K562 (cell line): ENCODE results near the gene CACNA1A. TPM values are rescaled to one million over a fixed set of nuclear protein-coding genes. Genes with fewer than 3 reads are reported as not detected.

Experiments used
- ATAC-seq: fragments of 200-7000 bp; cut with Tn5 transposase; 3 replicates; pipeline ENCODE4 v1.9.1; 2020; ENCODE audit warnings: moderate library complexity
- BruUV-seq: library from RNA; stranded (reverse); fragments of 400-500 nt; replicated peaks from 2 replicates; lab custom pipeline; 2021; lab: Mats Ljungman, UMichigan
- CTCF ChIA-PET: fragments of 300-600 bp; formaldehyde crosslinking; extraction: SDS; loops from one replicate; lab custom pipeline; 2021; ENCODE audit warnings: low intra/inter-chr PET ratio; lab: Yijun Ruan, JAX
- POLR2A ChIA-PET: fragments of 300-600, 350-650 bp; sonication (Branson Sonifier 250); formaldehyde crosslinking; extraction: SDS; loops from one replicate; lab custom pipeline; 2021; ENCODE audit warnings: antibody characterized with exemption, inconsistent platforms; lab: Yijun Ruan, JAX
- DNase-seq, 4 experiments: peaks; one replicate each; pipeline versions ENCODE4 v3.0.0 to v3.0.0-alpha.2; 2011 to 2018; ENCODE audit warnings: low spot score in 3 of 4, mixed read lengths in 3 of 4; ENCODE audit errors: extremely low read depth in 1 of 4
- FAIRE-seq: peaks from 2 replicates; lab custom pipeline; 2011; peaks lifted over from hg19 to GRCh38; lab: Jason Lieb, UNC
- H2AFZ ChIP-seq: 2 replicates; pipeline ENCODE4 v1.6.0; 2011; ENCODE audit warnings: low read depth, low read length, control low read depth, inconsistent platforms
- H3K27ac ChIP-seq: fragments of 200-600 bp; 3 replicates; pipeline ENCODE4 v1.8.0; 2011; ENCODE audit warnings: low read depth, mild to moderate bottlenecking, control low read depth, inconsistent platforms, low read length, moderate library complexity, mixed read lengths; ENCODE audit errors: extremely low read depth
- H3K27me3 ChIP-seq, 2 experiments: fragments of 300-600 bp in 1 of 2; 2 replicates in 1 of 2; 3 replicates in 1 of 2; pipeline versions ENCODE4 v1.6.0 to v1.8.0; 2011; ENCODE audit warnings: inconsistent platforms in 2 of 2, low read length in 2 of 2, mild to moderate bottlenecking in 1 of 2, mixed read lengths in 1 of 2, moderate library complexity in 1 of 2; ENCODE audit not compliant: control insufficient read depth in 2 of 2, insufficient read depth in 2 of 2
- H3K36me3 ChIP-seq: fragments of 300-600 bp; 3 replicates; pipeline ENCODE4 v1.8.0; 2011; ENCODE audit warnings: mild to moderate bottlenecking, low read length, inconsistent platforms; ENCODE audit not compliant: control insufficient read depth, insufficient read depth
- H3K4me1 ChIP-seq, 2 experiments: fragments of 200-600 bp in 1 of 2; replicated peaks in 1 of 2; 2 replicates in 1 of 2; 3 replicates in 1 of 2; pipeline versions ENCODE4 v1.5.1 to v1.8.0; 2011; ENCODE audit warnings: inconsistent platforms in 2 of 2, low read length in 2 of 2, mild to moderate bottlenecking in 1 of 2, mixed read lengths in 1 of 2, moderate library complexity in 1 of 2; ENCODE audit not compliant: control insufficient read depth in 2 of 2, insufficient read depth in 2 of 2
- H3K4me2 ChIP-seq: 2 replicates; pipeline ENCODE4 v1.6.1; 2011; ENCODE audit warnings: low read length, control low read depth, inconsistent platforms, mixed read lengths; ENCODE audit not compliant: insufficient read depth
- H3K4me3 ChIP-seq: fragments of 200-600 bp; sonication (generic), shearing (Covaris generic); 2 replicates; pipeline ENCODE4 v1.5.1; 2016; ENCODE audit warnings: control low read depth, inconsistent platforms
- H3K79me2 ChIP-seq: fragments of 200-600 bp; 3 replicates; pipeline ENCODE4 v1.8.0; 2011; ENCODE audit warnings: low read length, inconsistent platforms; ENCODE audit not compliant: control insufficient read depth, insufficient read depth
- H3K9ac ChIP-seq, 2 experiments: 2 replicates each; pipeline versions ENCODE4 v1.6.0 to v1.6.1; 2011; ENCODE audit warnings: low read depth in 2 of 2, low read length in 2 of 2, control low read depth in 1 of 2, inconsistent platforms in 1 of 2, mild to moderate bottlenecking in 1 of 2, mixed read lengths in 1 of 2; ENCODE audit not compliant: insufficient read depth in 1 of 2
- H3K9me1 ChIP-seq: one replicate; pipeline ENCODE4 v1.6.0; 2011; ENCODE audit warnings: inconsistent platforms, mild to moderate bottlenecking, low read length, moderate library complexity; ENCODE audit not compliant: control insufficient read depth, insufficient read depth
- H3K9me3 ChIP-seq: replicated peaks from 2 replicates; pipeline ENCODE4 v1.5.1; 2011; ENCODE audit warnings: low read depth, low read length, inconsistent platforms; ENCODE audit not compliant: control insufficient read depth, insufficient read depth
- H4K20me1 ChIP-seq: replicated peaks from 2 replicates; pipeline ENCODE4 v1.6.1; 2011; ENCODE audit warnings: low read length, inconsistent platforms, mixed read lengths; ENCODE audit not compliant: control insufficient read depth, insufficient read depth
- C11orf30 ChIP-seq: fragments of 450-650 bp; IDR thresholded peaks from 2 replicates; pipeline ENCODE4 v1.6.1; 2016; ENCODE audit warnings: low read depth, mild to moderate bottlenecking
- CEBPB ChIP-seq: fragments of 450-650 bp; IDR thresholded peaks from 2 replicates; pipeline ENCODE4 v1.6.1; 2016; ENCODE audit warnings: missing genetic modification characterization, missing compliant biosample characterization
- CEBPG ChIP-seq, 3 experiments: fragments of 200-800 bp in 1 of 3; sonication (Bioruptor generic) in 1 of 3; sonication (generic) in 1 of 3; formaldehyde crosslinking in 1 of 3; IDR thresholded peaks in 2 of 3; conservative IDR thresholded peaks in 1 of 3; 2 replicates each; pipeline versions ENCODE4 v1.6.1 to v1.8.0; 2016 to 2022; ENCODE audit warnings: missing compliant biosample characterization in 2 of 3, missing genetic modification characterization in 2 of 3, mild to moderate bottlenecking in 1 of 3, missing genetic modification reagents in 1 of 3
- SOX6 ChIP-seq: fragments of 450-650 bp; IDR thresholded peaks from 2 replicates; pipeline ENCODE4 v1.6.1; 2014; ENCODE audit warnings: mild to moderate bottlenecking
- ZNF184 ChIP-seq: sonication (generic); formaldehyde crosslinking; IDR thresholded peaks from 2 replicates; pipeline ENCODE4 v1.5.0; 2020; ENCODE audit warnings: missing genetic modification reagents
- ZNF316 ChIP-seq: fragments of 450-650 bp; IDR thresholded peaks from 2 replicates; pipeline ENCODE4 v1.6.1; 2016
- WGBS: fragments of 100-300 bp; shearing (Covaris generic); methylation state at CpG from one replicate; pipeline ENCODE4 v1.1.6; 2016; ENCODE audit warnings: low coverage, mixed read lengths; ENCODE audit not compliant: insufficient coverage; ENCODE audit errors: missing lambda C conversion rate; 5-methylcytosine and 5-hydroxymethylcytosine counted together
- in situ Hi-C: fragments of 300-500 bp; cut with MboI; formaldehyde crosslinking; loops from 4 replicates; pipeline ENCODE4 v1.15.0; 2018; ENCODE audit warnings: inconsistent platforms, mixed read lengths
- intact Hi-C: fragments of 100-400 bp; cut with micrococcal nuclease; formaldehyde crosslinking; loops from 2 replicates; pipeline ENCODE4 v1.14.2; 2022
- polyA plus RNA-seq, 8 experiments: library from polyadenylated mRNA; depleted of rRNA in 4 of 8; stranded (reverse) in 5 of 8; unstranded in 3 of 8; fragments of >200 nt; fragmentation: Nextera tagmentation in 2 of 8; fragmentation: Illumina TruSeq in 1 of 8; extraction: Ambion mirVana in 2 of 8; extraction: Trizol in 1 of 8; gene quantifications; 2 replicates each; pipeline versions ENCODE4 v1.2.1 to v1.2.3, GENCODE V29; 2011 to 2014; ENCODE audit warnings: inconsistent platforms in 1 of 8, missing spikeins in 1 of 8
- total RNA-seq, 7 experiments: library from RNA; depleted of rRNA in 6 of 7; stranded (reverse); fragments of >200 nt in 6 of 7; fragmentation: Illumina TruSeq in 2 of 7; extraction: Trizol in 2 of 7; gene quantifications; 2 replicates each; pipeline versions ENCODE4 v1.2.1 to v1.2.3, GENCODE V29; 2011 to 2021; ENCODE audit warnings: low replicate concordance in 1 of 7

The CACNA1A gene
- total and polyA plus RNA-seq, 9 of the 15 experiments (the other 6 are each of a cell fraction or from before 2014, with no cell fraction given): 0.03 to 0.20 (median 0.09) TPM; not detected in 1

- Histone ChIP-seq H4K20me1 (no peaks in the 10 kb centered on the region), H3K4me3 (no peak overlapping the region), H3K27me3 (peaks cover 7 to 20% of the 10 kb centered on the region in 2 experiments; a peak in 3 of 5 replicates), H3K9me1 (no peaks in the 10 kb centered on the region), H3K79me2 (no peaks in the 10 kb centered on the region), H3K4me1 (no peaks in the 10 kb centered on the region)
- WGBS: 0% methylated on average over 2 of the region's 2 CpGs
- POLR2A ChIA-PET: no interaction called here
- FAIRE-seq (no peak), DNase-seq (no peak), ATAC-seq (no peak)
- no peak for TF ChIP-seq ZNF184
- TF ChIP-seq ZNF316: peak; percentile 32; the same call in 1 of the 2 replicates
- peak; percentile 36; the same call in 1 of the 2 replicates for TF ChIP-seq C11orf30
- TF ChIP-seq, all 486 proteins: peak for 2
- Histone ChIP-seq H3K4me2 (no peak overlapping the region), H3K9me3 (no peaks in the 10 kb centered on the region), H3K9ac (no peak overlapping the region), H3K27ac (no peak overlapping the region), H2AFZ (no peak overlapping the region), H3K36me3 (no peaks in the 10 kb centered on the region)
- in situ Hi-C loops (no loop called here), intact Hi-C loops (no loop called here)
- no TSS peak for BruUV-seq
- CTCF ChIA-PET: no interaction called here
Observed at GRCh38 chr19:13313875-13314274, 192.4 kb downstream of the CACNA1A start.

- Histone ChIP-seq H3K9ac (no peak overlapping the region), H3K9me3 (no peaks in the 10 kb centered on the region), H2AFZ (no peak overlapping the region), H3K27me3 (peaks cover 6 to 36% of the 10 kb centered on the region in 2 experiments; a peak in 4 of 5 replicates), H4K20me1 (no peaks in the 10 kb centered on the region), H3K4me2 (no peak overlapping the region), H3K36me3 (no peaks in the 10 kb centered on the region), H3K4me1 (no peaks in the 10 kb centered on the region), H3K79me2 (no peaks in the 10 kb centered on the region), H3K9me1 (no peaks in the 10 kb centered on the region), H3K4me3 (no peak overlapping the region), H3K27ac (no peak overlapping the region)
- no peak for DNase-seq
- WGBS: 1% methylated on average over 8 of the region's 8 CpGs
- no peak for FAIRE-seq
- ATAC-seq: no peak
- TF ChIP-seq CEBPB (tag) (peak; percentile 61), SOX6 (no peak), CEBPG (CRISPR knock-in tag; IDR thresholded peaks at IDR 0.05) (no peak), CEBPG (tag; conservative IDR thresholded peaks at IDR 0.05 in 1 of 2, IDR thresholded peaks at IDR 0.05 in 1 of 2) (peak; percentile 32 to 38; a peak in 2 of 4 replicates)
- intact Hi-C loops: no loop called here
- POLR2A ChIA-PET: interaction anchor here (0.8 kb wide), 1 partner anchor 31 kb away, joined by 3 read pairs; no protein-coding TSS in a partner anchor
- CTCF ChIA-PET: no interaction called here
- in situ Hi-C loops: no loop called here
- BruUV-seq: no TSS peak
Observed at GRCh38 chr19:13309864-13310263, 196.4 kb downstream of the CACNA1A start.
